Measurements from ENCODE around the gene SH3TC2.

The SH3TC2 gene

GRCh38 chr5:148976569-148977381, 86.1 kb downstream of the SH3TC2 start:
- in situ Hi-C loops (cut with MboI; ENCODE audit: low sequenced_read_pairs): no loop called here

GRCh38 chr5:148974642-148975327, 88.1 kb downstream of the SH3TC2 start:
- in situ Hi-C loops (cut with MboI; ENCODE audit: low sequenced_read_pairs): no loop called here

DNA sequence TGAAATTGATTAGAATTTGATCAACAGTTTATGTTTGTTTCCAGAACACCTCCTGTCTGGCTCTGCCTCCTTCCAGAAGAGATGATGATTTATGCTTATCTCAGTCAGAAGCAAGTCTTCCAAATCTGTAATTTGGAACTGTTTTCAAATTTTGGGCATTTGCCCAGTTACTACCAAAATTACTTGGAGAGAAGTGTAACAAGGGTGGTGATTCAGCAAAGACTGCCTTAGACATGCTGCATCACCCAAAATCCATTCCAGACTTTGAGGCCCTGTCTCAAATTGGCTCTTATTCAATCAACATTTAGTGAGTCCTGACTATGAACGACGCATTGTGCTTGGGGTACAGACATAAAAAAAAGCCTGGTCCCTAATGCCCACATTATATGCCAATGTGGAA, 89.4 kb downstream of the SH3TC2 start:
- in situ Hi-C loops (cut with MboI; ENCODE audit: low sequenced_read_pairs): no loop called here

GRCh38 chr5:148972974-148973374, 89.9 kb downstream of the SH3TC2 start:
- in situ Hi-C loops (cut with MboI; ENCODE audit: low sequenced_read_pairs): no loop called here

- in situ Hi-C loops (cut with MboI; ENCODE audit: low sequenced_read_pairs): no loop called here
Measured at GRCh38 chr5:148972396-148972795, 90.5 kb downstream of the SH3TC2 start.

DNA sequence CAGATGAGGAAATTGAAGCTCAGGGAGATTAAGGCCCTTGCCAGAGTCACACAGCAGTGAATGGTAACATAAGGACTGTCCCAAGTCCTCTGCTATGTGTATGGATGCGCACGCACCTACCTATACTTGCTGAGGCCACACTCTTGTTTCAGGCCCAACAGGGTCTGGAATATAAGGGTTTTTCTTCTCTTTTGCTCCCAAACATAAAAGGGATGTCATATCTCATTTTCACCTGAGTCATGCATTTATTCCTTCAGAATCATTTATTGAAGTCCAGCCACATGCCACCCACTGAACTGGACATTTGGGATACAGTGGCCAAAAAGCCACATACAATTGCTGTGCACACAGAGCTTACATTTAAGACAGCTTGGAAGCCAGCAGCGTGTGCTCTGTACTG, 92.0 kb downstream of the SH3TC2 start:
- in situ Hi-C loops (cut with MboI; ENCODE audit: low sequenced_read_pairs): no loop called here

DNA sequence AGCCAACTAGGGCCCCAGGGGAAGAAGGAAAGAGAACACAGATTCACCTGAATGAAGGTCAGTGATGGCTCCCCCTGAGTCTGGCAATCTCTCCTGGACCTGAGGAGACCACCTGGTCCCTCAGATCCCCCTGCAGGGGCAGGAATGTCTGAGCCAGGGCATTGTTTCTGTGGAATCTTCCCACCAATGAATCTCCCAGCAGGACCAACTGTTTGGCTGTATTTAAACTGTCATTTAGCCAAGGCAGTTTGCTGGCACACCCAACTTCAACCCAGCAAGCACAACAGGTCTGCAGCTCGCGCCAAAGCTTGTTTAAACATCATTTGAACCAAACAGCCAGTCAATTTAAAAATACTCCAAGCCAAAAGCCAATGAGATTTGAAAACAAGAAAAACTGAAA, 92.6 kb downstream of the SH3TC2 start:
- in situ Hi-C loops (cut with MboI; ENCODE audit: low sequenced_read_pairs): no loop called here

- in situ Hi-C loops (cut with MboI; ENCODE audit: low sequenced_read_pairs): no loop called here
Measured at GRCh38 chr5:148969291-148969690, 93.6 kb downstream of the SH3TC2 start.

DNA sequence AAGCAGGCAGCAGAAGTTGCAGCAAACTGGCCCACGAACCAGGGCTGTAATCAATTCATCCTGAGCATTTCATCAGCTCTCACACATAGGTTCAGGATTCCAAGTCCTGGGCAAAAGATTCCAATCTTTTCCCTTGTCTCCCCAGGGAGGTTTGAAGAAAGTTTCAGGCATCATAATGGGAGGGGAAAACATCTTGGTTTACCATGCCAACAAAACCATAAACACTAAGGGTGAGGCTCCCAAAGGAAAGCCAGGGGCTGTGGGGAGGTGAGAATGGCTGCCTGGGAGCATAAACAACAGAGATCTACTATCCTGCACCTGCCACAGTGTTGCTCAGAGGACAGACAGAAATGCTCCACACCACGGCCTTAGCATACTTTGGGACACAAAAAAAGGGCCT, 94.6 kb downstream of the SH3TC2 start:
- in situ Hi-C loops (cut with MboI; ENCODE audit: low sequenced_read_pairs): no loop called here

GRCh38 chr5:148967783-148968182, 95.1 kb downstream of the SH3TC2 start:
- in situ Hi-C loops (cut with MboI; ENCODE audit: low sequenced_read_pairs): no loop called here

DNA sequence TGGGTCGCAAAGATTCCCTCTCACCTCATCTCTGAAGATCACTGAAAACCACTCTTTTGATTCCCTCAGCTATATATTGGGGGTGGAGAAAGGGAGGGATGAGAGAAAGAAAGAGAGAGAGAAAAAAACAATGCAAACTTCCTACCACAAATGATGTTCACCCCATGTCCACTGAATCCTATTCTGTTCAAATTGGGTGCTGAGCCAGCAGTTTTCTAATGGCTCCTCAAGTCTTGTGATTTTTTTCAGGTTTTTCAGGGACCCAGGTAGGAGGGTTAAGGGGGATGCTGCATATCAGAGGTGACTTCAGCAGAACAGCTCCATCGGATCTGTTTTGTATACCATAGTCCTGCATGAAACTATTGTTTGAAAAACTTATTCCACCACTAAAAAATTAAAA, 95.9 kb downstream of the SH3TC2 start:
- in situ Hi-C loops (cut with MboI; ENCODE audit: low sequenced_read_pairs): no loop called here

DNA sequence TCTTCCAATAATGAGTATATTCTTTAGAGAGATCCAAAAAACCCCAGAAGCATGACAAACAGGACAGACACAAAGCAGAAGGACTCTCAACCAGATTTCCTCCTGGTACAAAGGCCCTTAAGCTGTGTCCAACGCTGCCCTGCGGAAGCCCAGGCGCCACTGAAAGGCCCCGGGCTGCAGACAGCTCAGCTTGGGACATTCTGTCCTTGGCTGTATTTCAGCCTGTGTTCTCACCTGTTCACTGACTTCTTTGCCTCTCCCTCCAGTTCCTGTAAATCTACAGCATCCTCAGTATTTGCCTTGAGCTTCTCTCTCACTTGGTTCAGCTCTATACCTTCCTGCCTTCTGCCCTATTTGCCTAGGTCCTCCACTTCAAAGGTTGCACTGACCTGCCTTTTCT, 96.5 kb downstream of the SH3TC2 start:
- in situ Hi-C loops (cut with MboI; ENCODE audit: low sequenced_read_pairs): no loop called here

DNA sequence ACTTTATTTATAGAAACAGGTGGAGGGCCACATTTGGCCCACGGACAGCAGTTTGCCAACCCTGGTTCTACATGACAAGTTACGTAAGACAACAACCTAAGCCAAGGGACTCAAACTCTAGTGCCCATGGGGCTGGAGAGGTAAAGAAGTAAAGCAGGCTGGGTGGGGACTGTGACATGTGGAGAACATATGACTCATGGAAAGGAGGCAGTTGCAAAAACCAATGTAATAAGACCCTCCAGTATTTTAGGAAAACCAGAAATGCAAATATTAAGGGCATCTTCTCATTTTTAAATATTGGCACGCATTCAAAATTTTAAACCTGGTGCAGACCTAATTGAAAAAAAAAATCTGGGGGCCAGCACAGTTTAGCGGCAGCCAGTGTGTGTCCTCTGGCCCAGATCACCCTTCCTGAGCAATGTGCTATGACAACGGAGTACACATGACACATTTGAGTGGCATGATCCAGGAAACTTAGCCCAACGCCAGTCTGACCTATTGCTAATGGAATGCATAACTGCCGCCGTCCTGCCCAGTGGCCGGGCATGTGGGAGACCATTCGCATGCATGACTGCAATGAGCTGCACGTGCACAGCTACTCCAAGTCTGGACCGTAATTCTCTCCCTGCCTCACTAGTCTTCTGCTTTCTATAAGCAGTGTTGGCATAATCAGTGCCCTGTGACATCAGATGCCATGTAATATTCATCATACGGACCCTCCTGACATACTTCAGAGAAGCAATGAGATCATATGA, 97.2 kb downstream of the SH3TC2 start:
- in situ Hi-C loops (cut with MboI; ENCODE audit: low sequenced_read_pairs): no loop called here

GRCh38 chr5:148963664-148964063, 99.2 kb downstream of the SH3TC2 start:
- in situ Hi-C loops (cut with MboI; ENCODE audit: low sequenced_read_pairs): no loop called here

DNA sequence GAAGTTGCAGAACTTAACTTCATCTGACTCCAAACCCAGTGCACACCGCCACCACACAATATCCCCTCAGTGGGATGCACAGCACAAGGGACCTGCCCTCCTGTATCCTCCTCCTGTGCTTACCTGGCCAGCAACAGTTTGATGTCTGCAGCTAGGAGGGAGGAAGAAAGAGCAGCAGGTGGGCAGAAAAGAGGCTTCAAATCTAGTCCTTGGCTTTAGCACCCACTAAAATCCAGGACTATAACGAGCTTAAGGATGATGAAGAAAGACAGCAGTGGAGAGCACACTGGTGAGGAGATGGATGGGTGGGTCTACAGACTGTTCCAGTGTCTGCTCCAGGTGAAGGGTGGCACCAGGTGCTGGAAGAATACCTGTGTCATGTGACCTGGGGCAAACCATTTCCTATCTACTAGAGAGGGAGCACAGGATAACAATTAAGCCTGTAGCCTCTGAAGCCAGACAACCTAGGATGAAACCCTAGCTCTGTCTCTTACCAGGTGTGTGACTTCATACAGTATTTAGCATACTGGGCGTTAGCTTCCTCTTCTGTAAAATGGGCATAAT, 100.0 kb downstream of the SH3TC2 start:
- in situ Hi-C loops (cut with MboI; ENCODE audit: low sequenced_read_pairs): no loop called here

DNA sequence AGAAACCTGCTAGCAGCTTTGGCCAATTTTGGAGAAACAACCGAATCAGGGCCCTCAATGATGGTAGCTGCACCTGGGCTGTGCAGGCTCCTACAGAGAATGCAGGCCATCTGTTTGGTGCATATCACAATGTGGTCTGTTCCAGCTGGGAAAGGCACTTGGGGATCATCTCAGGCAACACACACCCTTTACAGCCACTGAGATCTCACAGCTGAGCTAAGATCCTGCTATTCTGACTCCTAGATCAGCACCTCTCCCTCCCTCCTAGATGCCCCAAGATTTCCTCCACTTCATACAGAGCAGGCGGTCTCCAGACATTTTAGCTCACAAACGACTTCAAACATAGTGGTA, 100.7 kb downstream of the SH3TC2 start:
- in situ Hi-C loops (cut with MboI; ENCODE audit: low sequenced_read_pairs): no loop called here

DNA sequence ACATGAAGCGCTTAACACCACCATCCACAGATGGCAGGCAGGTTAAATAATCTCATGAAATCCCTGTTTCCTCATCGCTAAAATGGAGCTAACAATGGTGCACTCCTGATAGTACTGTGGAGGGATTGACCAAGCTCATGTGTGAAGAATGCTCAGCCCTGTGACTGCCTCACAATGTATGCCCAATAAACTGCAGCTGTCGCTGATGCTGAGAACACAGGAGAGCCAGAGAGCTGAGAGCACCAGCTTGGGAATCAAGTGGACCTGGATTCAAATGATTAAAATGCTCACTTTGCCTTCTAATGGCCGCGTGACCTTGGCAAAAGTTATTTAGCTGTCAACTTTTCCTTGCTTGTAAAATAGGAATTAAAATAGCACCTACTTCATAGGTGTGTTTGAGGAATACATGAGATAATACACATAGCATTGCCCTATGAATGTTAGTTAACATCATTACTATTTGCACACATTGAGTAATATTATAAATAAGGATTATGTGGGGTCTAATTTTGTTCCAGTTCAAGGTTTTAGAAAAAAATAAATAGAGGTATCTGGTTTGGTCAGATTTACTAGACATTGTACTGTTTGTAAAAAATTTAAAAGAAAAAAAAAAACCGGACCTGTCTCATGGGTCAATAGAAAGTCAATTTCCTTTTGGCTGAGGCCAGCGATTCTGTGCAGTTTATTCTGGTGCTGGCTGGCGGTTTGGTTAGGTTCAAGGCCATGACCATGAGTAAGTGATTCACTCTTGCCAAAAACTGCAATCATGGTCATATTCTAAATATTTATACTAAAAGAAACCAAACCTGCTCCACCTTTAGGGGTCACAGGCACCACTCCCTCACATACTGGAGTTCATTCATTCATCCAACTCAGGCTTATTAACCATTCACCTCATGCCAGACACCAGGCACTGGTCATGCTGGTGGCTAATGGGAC, 101.3 kb downstream of the SH3TC2 start:
- in situ Hi-C loops (cut with MboI; ENCODE audit: low sequenced_read_pairs): no loop called here

DNA sequence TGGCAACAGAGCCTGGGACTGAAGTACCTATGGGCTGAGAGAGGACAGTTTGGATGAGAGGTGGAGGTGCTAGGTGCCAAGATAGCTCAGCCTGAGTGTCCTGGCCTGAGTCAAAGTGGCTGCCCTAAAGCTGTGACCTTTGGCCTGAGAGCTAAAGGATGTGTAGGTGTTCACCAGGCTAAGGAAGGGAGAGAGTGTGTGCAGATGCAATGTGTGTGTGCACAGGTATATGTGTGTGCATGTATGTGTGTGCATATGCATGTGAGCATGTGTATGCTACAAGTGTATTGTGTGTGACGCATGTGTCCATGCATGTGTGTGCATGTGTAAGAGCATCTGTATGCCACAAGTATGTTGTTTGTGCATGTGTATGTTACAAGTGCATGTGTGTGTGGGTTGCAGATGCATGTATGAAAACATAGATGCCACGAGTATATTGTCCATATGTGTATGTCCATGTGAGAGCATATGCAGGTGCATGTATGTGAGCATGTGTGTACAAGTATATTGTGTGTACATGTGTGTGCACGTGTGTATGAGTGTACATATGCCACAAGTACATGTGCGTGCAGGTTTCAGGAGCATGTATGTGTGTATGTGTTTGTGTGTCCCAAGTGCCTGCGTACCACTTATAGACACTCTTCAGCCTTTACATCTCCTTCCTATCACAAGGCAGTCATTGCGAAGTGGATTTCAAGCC, 102.6 kb downstream of the SH3TC2 start:
- in situ Hi-C loops (cut with MboI; ENCODE audit: low sequenced_read_pairs): no loop called here

GRCh38 chr5:148957591-148958202, 105.2 kb downstream of the SH3TC2 start:
- in situ Hi-C loops (cut with MboI; ENCODE audit: low sequenced_read_pairs): loop anchor here (10.0 kb wide), 1 partner anchor 213 kb away; no protein-coding TSS in a partner anchor

All from HL-60/S4 (cell line).